SK-N-DZ (cell line): ENCODE results near the gene CADM1.

Source experiments
- DNase-seq: peaks from one replicate; pipeline ENCODE4 v3.0.0-alpha.2; 2015; ENCODE audit warnings: low spot score

Gene CADM1

GRCh38 chr11:115515647-115516395 is 11.6 kb upstream of the CADM1 start:
- no peak for DNase-seq

GRCh38 chr11:115506954-115507675 is 2.9 kb upstream of the CADM1 start:
- DNase-seq, result no peak

DNA sequence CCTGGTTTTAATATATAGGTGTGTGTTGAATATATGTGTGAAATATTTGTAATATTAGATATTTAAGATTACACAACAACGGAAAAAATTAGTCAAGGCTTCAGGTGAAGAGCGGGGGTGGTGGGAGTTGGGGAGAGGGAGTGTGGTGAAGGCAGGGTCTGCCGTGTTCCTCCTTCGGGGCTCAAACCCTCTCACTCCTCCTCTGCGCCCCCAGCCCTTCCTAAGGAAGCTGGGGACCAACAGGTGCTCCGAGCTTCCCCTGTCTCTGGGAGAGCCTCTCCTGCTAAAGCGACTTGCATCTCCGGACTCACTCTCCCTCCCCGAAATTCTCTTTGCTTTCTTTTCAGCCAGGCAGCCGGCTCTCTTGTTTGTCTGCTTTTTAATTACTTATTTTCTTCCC is 960 bp upstream of the CADM1 start:
- peak; percentile 12 for DNase-seq

- DNase-seq, result no peak
These were observed 334 bp downstream of the CADM1 start for GRCh38 chr11:115503886-115504275.

GRCh38 chr11:115503083-115503885 is 931 bp downstream of the CADM1 start:
- DNase-seq, result peak; percentile 58

DNA sequence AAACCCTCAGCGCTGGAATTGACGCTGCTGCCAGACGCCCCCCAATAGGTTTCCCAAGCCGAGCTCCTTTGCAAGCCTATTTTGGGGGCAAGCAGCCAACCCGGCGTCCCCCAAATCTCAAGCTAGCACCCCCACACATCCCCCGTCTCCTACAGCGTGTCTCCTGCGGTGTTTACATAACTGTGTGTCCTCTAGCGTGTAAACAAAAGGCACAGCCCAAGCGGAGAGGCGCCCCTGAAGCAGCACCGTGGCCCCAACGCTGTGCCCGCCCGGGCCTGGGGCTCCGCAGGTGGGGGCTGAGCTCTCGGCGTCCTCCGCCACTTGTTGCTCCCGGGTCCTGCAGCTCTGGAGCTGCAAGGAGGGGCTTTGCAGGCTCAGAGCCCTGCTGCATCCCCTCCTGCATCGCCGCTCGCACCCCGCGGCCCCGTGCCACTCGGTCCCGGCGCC is 1.6 kb downstream of the CADM1 start:
- DNase-seq, result peak; percentile 9

- peak; percentile 59 for DNase-seq
These were observed 2.2 kb downstream of the CADM1 start for GRCh38 chr11:115501893-115502589.

DNA sequence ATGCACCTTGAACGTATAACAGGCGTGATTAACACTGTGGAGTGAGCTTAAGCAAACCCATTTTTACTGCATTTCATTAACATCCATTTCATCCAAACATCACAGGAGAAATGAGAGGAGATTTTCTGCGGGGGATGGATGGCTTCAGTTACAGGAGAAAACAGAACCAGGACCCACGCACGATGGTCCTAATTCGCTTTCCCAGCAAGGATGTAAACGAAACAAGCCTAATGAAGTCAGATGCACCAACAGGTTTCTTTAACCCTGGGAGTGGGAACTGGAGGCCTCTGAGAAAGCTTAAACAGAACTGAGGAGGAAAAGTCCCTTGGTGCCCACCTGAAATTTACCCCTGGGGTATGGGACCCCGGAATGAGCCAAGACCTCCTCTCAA is 2.7 kb downstream of the CADM1 start:
- no peak for DNase-seq

GRCh38 chr11:115500547-115501501 is 3.4 kb downstream of the CADM1 start:
- DNase-seq, result no peak

GRCh38 chr11:115499891-115500290 is 4.3 kb downstream of the CADM1 start:
- no peak for DNase-seq

- DNase-seq, result no peak
These were observed 4.9 kb downstream of the CADM1 start for GRCh38 chr11:115499241-115499799.

DNA sequence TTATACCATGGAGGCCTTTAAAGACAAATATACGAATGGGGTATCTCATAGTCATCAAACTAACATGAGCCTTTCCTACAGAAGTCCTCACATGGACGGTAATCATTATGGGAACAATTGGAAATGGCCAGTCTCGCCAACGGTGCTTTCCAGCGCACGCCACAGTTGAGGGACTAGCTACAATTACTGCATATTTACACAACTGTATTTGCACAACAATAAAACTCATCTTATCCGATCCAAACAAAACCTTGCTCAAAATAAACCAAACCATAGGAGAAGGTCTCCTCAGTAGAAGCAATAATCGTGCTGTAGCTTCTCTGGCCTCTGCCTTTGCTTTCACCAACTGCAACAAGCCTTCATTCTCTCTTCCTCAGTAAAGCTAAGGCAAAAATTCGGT is 5.9 kb downstream of the CADM1 start:
- DNase-seq, result no peak

GRCh38 chr11:115497303-115497702 is 6.9 kb downstream of the CADM1 start:
- no peak for DNase-seq

DNA sequence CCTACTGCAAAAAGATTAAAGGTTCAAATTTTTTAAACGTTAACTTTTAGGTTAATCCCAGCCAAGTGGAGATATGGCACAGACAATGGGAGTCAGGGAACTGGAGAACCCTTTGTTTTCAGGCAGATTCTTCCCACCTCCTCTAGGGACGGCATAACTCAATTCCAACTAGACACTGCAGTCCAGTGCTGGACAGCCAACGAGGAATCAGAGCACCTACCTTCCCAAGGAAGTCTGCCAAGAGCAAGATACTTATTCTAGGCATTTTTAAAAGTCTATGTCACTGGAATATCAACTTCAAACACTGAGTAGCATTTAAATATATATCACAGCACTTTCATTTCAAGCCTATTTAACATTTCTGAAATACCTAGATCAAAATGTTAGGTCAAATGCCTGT is 7.3 kb downstream of the CADM1 start:
- DNase-seq, result no peak

DNA sequence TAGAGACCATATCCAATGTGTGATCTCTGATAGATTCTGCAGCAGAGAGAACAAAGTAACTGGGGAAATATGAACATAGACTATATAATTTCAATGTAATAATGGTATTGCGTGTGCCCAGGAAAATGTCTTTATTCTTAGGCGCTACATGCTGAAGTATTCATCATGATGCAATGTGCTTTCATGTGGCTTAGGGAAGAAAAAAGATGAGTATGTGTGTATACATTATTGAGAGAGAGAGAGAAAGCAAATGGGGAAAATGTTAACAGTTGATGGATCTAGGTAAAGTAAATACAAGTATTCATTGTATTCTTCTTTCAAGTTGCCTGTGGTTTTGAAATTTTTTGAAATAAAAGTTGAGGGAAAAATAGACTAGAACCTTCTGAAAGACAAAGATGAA is 10.3 kb downstream of the CADM1 start:
- no peak for DNase-seq

- no peak for DNase-seq
These were observed 10.7 kb downstream of the CADM1 start for GRCh38 chr11:115493488-115493887.

DNA sequence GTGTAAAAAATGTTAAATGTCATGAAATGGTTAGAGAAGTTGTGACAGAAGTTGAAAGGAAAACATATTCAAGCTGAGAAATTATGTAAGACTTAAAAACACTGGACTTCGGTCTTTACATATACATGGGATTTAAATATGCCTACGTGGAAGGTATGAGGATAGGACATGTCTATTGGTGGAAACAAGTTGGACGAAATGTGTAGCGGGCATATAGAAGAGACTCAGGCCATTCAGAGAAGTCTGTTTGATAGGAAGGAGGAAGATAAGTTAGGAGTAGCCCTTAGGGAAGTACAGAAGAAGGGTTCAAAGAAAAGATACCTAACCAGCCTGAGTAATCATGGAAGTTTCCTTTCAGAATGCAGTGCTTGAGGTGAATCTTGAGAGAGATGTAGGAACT is 14.7 kb downstream of the CADM1 start:
- DNase-seq, result no peak

- no peak for DNase-seq
These were observed 15.3 kb downstream of the CADM1 start for GRCh38 chr11:115488945-115489344.

GRCh38 chr11:115481528-115481927 is 22.7 kb downstream of the CADM1 start:
- DNase-seq, result no peak

DNA sequence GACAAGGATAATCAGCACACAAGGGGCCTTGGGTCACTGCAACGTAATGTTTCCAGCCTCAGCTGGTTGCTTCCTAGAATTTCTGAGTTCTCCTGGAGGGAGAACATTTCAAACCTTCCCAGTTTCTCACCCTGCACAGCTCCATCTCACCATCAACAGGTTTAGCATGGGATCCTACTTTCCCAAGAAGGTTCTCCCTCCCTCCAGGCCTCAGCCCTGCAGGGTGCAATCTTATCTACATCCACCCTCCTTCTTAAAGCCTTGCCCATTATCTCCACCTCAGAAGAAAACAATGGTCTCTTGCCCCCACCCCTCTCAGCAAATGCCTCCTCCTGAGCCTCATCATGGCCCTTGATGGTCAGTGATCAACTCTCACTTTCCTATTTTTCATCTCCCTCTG is 23.6 kb downstream of the CADM1 start:
- DNase-seq, result no peak
